Suppressor macrophage treated with lipopolysaccharide for 4 hours (primary cell): Measurements from ENCODE around the gene KCTD14.
"Not testable (repeated sequence)": the region's sequence is repeated elsewhere in the genome, so short reads cannot be mapped to it uniquely, and the experiment has no call there.

ENCODE experiments used
- DNase-seq: peaks from one replicate; pipeline ENCODE4 v3.0.0-alpha.2; 2020

Gene KCTD14

DNA sequence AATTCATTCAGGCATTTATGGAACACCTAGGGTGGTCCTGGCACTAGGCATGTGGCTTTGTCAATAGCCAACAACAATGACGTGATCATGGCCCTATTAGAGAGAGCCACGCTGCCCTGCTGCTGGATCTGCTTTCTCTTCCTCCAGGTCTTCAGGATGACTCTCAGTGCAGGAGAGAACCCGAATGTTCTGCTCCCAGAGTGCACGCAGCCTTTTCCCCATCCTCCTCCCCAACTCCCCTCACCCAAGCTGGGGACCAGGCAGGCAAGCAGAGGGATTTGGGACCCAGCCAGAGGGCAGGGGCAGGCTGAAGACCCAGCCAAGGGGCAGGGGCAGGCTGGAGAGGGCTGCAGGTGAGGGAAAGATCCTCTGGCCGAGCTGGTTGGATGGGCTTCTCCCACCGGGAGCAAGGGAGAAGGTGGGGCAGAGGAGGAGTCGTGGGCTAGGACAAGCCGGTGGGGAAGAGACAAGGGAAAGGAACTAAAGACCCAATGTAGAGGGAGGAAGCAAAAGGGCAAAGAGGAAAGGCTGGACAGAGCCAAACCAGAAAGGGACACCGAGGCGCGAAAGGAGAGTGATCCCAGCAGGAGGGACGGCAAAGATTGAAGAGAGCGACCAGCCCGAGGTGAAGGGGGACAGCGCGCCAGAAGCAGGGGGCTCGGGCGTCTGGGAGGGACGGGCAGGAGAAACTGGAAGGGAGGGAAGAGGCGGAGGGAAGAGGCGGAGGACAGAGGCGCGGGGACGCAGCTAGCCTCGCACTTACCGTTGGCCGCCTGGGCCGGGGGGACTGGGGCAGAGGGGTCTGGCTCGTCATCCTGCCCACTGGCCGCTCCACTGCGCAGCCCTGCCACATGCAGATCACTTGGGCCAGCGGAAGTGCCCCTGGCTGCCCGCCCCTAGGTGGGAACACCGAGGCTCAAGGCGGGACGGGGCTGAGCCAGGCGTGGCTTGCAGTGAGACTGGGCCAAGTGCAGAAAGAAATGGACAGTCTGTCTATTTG is at the start of gene KCTD14:
KCTD14 (minus strand) TSS at position 880 of the 1,000 bp plus-strand sequence; CDS start at position 853, 27 bp downstream.
- DNase-seq = no peak

GRCh38 chr11:78072455-78072854 is 49.4 kb upstream of the KCTD14 start:
- DNase-seq = no peak

DNA sequence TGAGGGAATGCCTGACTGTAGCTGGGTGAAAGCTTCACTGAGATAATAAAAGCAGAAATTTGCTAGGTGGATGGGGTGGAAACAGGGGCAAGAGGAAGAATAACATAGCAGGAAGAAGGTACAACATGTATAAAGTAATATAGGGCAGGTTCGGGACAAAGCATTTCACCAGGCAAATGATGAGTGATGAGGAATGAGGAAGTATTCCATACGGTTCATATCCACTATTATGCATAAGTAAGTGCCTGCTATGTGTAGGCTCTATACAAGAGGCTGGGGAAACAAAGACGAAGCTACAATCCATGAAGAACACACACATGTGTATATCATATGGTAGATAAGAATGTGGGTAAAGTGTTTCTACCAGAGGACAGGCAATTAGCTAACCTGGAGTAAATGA is 48.6 kb upstream of the KCTD14 start:
- no peak for DNase-seq

GRCh38 chr11:78070621-78071020 is 47.5 kb upstream of the KCTD14 start:
- DNase-seq = no peak

- no peak for DNase-seq
These were observed 46.4 kb upstream of the KCTD14 start for GRCh38 chr11:78069465-78069864.

- DNase-seq = no peak
These were observed 44.6 kb upstream of the KCTD14 start for GRCh38 chr11:78067704-78068103.

GRCh38 chr11:78066471-78066870 is 43.4 kb upstream of the KCTD14 start:
- DNase-seq = peak; percentile 39

DNA sequence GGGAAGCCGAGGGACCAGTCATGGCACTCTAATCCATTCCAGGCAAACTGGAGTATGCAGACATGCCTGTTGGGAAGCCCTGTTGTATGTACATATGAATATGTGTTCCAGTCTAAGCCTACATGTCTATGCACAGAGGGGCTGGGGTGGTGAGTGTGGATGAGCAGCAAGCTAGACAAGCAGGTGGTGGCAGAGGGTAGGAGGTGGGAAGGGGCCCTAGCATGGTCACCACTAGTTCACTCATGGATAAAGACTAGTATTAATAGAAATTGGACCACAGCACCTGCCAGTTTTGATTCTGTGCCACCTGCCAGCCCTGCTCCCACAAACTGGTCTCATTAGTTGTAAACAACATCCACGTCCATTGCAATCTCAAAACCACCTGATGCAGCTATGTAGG is 42.1 kb upstream of the KCTD14 start:
- no peak for DNase-seq

GRCh38 chr11:78063440-78064181 is 40.5 kb upstream of the KCTD14 start, which contains the start of gene THRSP:
THRSP (plus strand) TSS chr11:78063861; CDS start chr11:78063882, 21 bp downstream.
- no peak for DNase-seq

GRCh38 chr11:78062671-78063070 is 39.6 kb upstream of the KCTD14 start:
- no peak for DNase-seq

DNA sequence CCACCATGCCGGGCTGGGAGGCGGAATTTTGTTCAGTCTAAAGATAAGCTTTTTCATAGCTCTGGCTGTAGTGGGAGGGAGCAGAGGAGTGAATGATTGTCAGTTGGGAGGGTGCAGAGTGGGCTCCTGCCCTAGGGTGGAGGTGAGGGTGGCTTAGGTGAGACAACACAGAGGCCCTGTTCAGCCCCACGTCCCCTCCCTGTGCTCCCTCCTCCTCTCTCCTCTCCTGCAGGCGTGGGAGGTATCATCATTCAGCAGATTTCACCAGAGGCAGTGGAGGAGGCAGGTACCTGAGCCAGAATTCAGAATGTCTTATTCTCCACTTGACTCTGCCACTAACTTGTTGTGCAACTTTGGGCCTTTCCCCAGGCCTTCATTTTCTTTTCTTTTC is 38.8 kb upstream of the KCTD14 start:
- no peak for DNase-seq

- no peak for DNase-seq
These were observed 38.2 kb upstream of the KCTD14 start for GRCh38 chr11:78061088-78061920.

DNA sequence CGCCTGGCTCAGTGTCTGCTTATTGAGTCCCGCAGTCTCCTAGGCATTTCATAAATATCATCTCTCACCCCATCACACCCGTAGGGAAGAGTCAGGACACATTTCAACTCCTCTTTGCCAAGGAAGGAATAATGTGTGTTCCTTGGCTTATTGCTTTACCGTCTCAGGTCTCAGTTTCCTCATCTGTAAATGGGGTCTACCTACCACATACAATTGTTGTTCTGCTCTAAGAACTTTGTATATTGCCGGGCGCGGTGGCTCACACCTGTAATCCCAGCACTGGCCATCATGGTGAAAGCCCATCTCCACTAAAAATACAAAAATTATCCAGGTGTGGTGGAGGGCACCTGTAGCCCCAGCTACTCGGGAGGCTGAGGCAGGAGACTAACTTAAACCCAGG is 37.5 kb upstream of the KCTD14 start:
- DNase-seq = no peak

GRCh38 chr11:78059749-78060328 is 36.8 kb upstream of the KCTD14 start:
- DNase-seq = not testable (repeated sequence)

GRCh38 chr11:78057462-78058055 is 34.5 kb upstream of the KCTD14 start:
- DNase-seq = no peak

DNA sequence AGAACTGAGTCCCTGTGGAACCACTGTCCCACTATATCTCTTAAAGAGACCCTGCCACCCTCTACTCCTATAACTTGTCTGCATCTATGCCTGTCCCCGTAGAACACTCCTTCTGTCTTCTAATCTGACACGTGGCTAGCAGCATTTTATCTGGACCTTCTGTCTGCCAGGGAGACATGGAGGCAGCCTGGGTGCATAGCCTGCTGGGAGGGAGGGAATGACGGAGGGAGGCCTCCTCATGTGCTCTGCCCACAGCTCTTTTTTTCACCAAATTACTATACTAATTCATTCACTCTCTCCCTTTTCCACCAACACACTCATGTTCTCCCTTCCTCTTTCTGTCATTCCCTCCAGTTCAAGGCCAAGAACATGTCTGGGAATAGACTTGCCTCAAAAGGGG is 33.0 kb upstream of the KCTD14 start:
- DNase-seq = no peak

DNA sequence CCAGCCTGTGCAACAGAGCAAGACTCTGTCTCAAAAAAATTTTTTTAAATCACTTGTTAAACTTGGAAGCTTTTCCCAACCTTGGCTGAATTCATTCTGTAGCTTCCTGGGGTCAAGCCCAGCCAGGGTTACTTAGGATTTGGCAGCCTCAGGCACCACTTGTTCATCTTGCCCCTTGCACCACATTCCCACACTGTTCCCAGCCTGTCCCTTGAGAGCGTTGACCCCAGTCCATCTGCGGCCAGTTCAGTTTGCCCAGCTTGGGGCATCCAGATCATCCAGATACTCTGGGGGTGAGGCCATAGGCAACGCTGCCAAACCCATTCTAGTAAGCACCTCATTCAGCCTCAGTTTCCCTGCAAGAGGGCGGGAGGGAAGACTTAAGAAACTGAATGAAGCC is 31.9 kb upstream of the KCTD14 start:
- DNase-seq = no peak

DNA sequence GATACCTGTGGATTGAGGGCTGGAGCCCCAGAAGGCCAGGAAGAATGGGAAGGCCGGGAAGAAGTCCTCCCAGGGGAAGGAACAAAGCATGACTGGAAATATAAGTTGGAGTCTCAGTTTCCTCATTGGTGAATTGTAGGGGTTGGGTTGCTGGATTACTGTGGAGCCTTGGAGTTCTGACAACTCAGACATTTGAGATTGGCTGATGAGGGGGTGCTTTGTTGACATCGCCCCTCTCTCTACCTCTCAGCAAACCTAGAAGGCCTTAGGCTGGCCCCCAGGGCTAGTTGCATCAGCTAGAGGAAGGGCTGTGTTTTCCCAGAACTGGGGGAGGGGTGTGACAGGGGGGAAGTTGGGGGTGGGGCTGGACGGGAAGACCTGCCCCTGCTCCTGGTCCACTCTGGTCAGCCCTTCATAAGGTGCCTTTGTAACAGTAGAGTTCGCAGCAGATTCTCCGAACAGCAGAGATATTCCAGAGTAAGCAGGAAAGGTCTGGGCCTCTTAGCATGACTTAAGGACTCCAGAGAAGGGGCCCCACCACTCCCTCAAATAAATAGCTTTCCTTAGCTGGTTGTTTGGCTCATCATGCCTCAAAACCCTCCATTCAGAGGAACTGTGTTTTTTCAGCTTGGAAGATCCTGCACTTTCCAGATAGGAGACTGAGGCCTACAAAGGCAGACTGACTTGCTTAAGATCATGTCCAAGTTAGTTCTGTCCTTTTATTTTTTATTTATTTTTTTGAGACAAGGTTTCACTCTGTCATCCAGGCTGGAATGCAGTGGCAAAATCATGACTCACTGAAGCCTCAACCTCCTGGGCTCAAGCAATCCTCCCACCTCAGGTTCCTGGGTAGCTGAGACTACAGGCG is 28.1 kb upstream of the KCTD14 start:
- no peak for DNase-seq

DNA sequence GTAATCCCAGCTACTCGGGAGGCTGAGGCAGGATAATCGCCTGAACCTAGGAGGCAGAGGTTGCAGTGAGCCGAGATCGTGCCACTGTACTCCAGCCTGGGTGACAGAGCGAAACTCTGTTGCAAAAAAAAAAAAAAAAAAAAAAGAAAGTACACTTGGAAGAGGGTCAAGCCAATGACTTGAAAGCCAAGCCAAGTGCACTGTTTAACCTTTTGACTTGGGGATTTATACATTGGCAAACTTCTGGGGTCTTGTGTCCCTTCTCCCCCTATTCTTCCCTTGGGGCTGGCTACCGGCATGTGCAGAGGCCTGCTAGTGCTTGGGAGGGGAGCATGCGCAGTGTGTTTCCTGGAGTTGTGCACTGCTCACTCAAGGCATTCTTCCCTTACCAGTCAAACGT is 26.3 kb upstream of the KCTD14 start:
- DNase-seq = no peak

DNA sequence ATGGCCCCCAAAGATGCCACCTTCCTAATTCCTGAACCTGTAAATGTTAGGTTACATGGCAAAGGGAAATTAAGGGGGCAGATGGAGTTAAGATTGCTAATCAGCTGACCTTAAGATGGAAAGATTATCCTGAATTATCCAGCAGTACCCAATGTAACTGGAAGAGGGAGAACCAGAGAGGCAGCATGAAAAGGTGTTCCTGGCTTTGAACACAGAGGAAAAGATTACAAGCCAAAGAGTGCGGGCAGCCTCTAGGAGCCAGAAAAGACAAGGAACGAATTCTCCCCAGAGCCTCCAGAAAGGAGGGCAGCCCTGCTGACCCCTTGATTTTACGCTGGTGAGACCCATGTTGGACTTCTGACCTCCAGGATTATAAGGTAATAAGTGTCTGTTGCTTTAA is 25.5 kb upstream of the KCTD14 start:
- DNase-seq = no peak

DNA sequence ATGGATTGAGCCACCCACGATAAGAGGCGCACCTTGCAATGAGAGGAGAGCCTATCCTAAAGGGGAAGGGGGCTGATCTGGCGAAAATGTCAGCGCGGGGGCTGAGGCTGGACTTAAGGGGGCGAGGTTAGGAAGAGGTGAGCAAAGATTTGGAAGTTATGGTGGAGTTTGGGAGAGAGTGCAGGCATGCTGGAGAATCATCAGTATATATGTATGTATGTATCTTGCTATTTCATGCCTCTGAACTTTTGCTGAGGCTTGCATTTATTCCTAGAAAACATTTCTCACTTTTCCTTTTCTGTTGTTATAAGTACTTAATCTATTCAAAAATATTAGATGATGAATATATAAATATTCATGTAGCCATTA is 23.4 kb upstream of the KCTD14 start:
- DNase-seq = no peak
